Activated CD4-positive, alpha-beta T cell treated with anti-CD3 and anti-CD28 coated beads for 36 hours (primary cell): ENCODE results near the gene DDX23. TPM values are rescaled to one million over a fixed set of nuclear protein-coding genes. Genes with fewer than 3 reads are reported as not detected.
A peak's percentile ranks its signal among the peaks of the same experiment; 100 is the strongest.

Experiments
- ATAC-seq: fragments of 200-7000 bp; cut with Tn5 transposase; one replicate; pipeline ENCODE4 v1.10.0; 2021; ENCODE audit warnings: mild to moderate bottlenecking, moderate library complexity
- CTCF ChIA-PET: fragments of 350-600 bp; sonication (Branson Sonifier 250); formaldehyde crosslinking; loops from one replicate; lab custom pipeline; 2021; ENCODE audit warnings: antibody characterized with exemption; lab: Charles Lee
- POLR2A ChIA-PET: fragments of 350-600 bp; sonication (Branson Sonifier 250); formaldehyde crosslinking; loops from one replicate; lab custom pipeline; 2021; ENCODE audit warnings: antibody characterized with exemption, inconsistent platforms; lab: Charles Lee
- DNase-seq: peaks from one replicate; pipeline ENCODE4 v3.0.0-alpha.2; 2020
- H3K27ac Mint-ChIP-seq: one replicate; pipeline ENCODE4 v1.8.0; 2021; ENCODE audit warnings: mixed read lengths
- H3K27me3 Mint-ChIP-seq: one replicate; pipeline ENCODE4 v1.8.0; 2021; ENCODE audit warnings: mixed read lengths
- H3K36me3 Mint-ChIP-seq: one replicate; pipeline ENCODE4 v1.8.0; 2021; ENCODE audit warnings: low read depth, mixed read lengths
- H3K4me1 Mint-ChIP-seq: one replicate; pipeline ENCODE4 v1.8.0; 2021; ENCODE audit warnings: mixed read lengths
- H3K4me3 Mint-ChIP-seq: one replicate; pipeline ENCODE4 v1.8.0; 2021; ENCODE audit warnings: mild to moderate bottlenecking, moderate library complexity, mixed read lengths
- H3K9me3 Mint-ChIP-seq: one replicate; pipeline ENCODE4 v1.8.0; 2021; ENCODE audit warnings: low read depth, mixed read lengths
- intact Hi-C, 2 experiments: fragments of 100-400 bp; cut with DNase I in 1 of 2; cut with micrococcal nuclease in 1 of 2; formaldehyde crosslinking; loops; one replicate each; pipeline versions ENCODE4 v1.14.2 to v1.15.1; 2022 to 2024; cut with DNase I, micrococcal nuclease
- total RNA-seq, 2 experiments: library from RNA; stranded (reverse); gene quantifications; one replicate each; pipeline ENCODE4 v1.2.3, GENCODE V29; 2021

The DDX23 gene
- 100 to 1,000 TPM; 115 to 120 TPM for total RNA-seq

DNA sequence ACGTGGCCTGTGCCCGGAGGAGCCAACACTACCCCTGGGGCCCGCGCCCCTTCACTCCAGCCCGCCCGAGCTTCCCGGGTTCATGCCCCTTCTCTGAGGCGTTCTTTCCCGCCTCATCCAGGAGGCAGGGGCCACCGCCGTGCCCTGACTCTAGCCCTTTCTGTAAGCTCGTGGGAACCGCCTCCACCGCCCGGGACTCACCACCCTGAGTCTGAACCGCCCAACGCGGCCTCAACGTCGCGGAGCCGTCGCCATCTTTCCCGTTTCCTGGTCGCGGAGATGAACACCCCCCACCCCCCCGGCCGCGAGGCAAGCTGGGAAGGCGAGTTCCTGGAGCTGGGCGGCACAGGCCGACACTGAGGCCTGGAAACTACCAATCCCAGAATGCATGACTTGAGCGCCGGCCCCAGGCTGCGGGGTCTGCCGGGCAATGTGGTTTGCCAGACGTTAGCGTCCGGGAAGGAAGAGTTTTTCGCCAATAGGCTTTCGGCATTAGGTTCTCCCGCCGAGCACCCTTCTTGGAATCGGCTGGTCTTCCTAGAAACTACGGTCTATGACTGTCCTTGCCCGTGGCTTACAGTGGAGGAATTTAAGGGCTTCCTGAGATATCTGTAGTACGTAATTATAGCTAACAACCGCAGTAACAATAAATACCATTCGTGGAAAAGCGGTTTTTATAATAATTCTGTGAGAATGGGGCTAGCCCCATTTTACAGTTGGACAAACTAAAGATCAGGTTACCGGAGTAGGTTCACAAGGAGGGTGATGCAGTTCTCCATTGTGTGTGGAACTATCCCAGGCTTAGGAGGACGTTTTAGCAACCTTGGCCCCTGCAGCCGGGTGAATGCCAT, at the start of gene DDX23:
Gene DDX23 (minus strand): TSS at position 281 of the 851 bp plus-strand sequence. CDS start 6,381 bp downstream, outside the sequence.
- intact Hi-C loops, result loop anchor here (1.0 to 5.0 kb wide), 16 partner anchors 13 to 695 kb away; partner anchors contain the start of genes CCNT1 (in 2 of the 2), FKBP11 (in 2 of the 2), ARF3 (in 1 of the 2) and ASB8 (in 1 of the 2)
- peak within 1 kb of the TSS; percentile 96 for H3K4me3 Mint-ChIP-seq
- peaks cover 23% of the 10 kb centered on the region for H3K36me3 Mint-ChIP-seq
- ATAC-seq, result peak; percentile 97
- H3K27ac Mint-ChIP-seq, result peak within 1 kb of the TSS; percentile 99
- H3K27me3 Mint-ChIP-seq, result no peaks in the 10 kb centered on the region
- peaks cover 30% of the 10 kb centered on the region for H3K4me1 Mint-ChIP-seq
- no peaks in the 10 kb centered on the region for H3K9me3 Mint-ChIP-seq
- CTCF ChIA-PET, result interaction anchor here (0.6 to 5.5 kb wide), 41 partner anchors 10 to 980 kb away, joined by 3 to 152 read pairs (median 7); partner anchors contain the start of genes ARF3, CACNB3, DDN and FKBP11
- peak; percentile 96 for DNase-seq
- POLR2A ChIA-PET, result interaction anchor here (0.6 to 2.2 kb wide), 12 partner anchors 14 to 413 kb away, joined by 3 to 14 read pairs (median 4); partner anchors contain the start of genes DDN, FKBP11, RND1 and TUBA1B

DNA sequence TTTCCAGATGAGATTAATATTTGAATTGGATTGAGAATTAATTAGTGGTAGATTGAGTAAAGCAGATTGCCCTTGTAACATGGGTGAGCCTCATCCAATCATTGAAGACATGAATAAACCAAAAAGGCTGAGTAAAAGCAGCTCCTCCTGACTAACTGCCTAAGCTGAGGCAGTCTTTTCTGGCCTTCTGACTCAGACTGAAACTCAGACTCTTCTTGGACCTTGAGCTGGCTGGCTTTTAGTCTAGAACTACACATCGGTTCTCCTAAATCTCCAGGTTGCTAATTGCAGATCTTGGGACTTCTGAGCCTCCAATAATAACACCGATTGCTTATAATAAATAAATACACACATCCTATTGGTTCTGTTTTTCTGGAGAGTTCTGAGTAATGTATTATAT, 49.3 kb upstream of the DDX23 start:
- intact Hi-C loops, result loop anchor here (5.0 kb wide), 2 partner anchors 76 to 149 kb away; partner anchors contain the start of gene WNT1 (in 2 of the 2)
- H3K9me3 Mint-ChIP-seq, result no peaks in the 10 kb centered on the region
- H3K4me3 Mint-ChIP-seq, result no peak overlapping the region
- POLR2A ChIA-PET, result interaction anchor here (0.6 to 1.4 kb wide), 3 partner anchors 48 to 149 kb away, joined by 3 to 5 read pairs (median 3); partner anchors contain the start of gene ARF3
- H3K27ac Mint-ChIP-seq, result no peak overlapping the region
- DNase-seq (peak; percentile 15), ATAC-seq (peak; percentile 79)
- H3K27me3 Mint-ChIP-seq, result peaks cover 2% of the 10 kb centered on the region
- H3K4me1 Mint-ChIP-seq, result peaks cover 5% of the 10 kb centered on the region
- no peaks in the 10 kb centered on the region for H3K36me3 Mint-ChIP-seq
- CTCF ChIA-PET, result interaction anchor here (0.7 to 7.3 kb wide), 12 partner anchors 11 to 87 kb away, joined by 3 to 70 read pairs (median 4); partner anchors contain the start of genes DDX23 and FKBP11

DNA sequence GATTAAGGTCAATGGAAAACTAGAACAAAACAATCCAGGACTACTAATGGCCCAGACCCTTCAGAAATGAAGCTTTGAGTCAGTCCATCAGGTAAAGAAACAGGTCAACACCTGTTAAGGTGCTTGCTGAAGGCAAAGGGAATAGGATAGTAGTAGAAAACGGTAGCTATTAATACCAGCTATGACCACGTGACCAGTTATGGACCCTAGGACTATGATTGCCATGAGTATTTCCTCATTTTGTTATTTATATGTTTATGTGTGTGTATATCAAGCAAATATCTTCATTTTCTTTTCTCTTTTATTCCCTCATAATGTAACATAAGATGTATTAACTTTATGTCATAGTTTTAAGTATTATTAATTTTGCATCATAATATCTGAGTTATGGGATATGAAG, 47.7 kb upstream of the DDX23 start:
- Mint-ChIP-seq H3K4me1 (peaks cover 3% of the 10 kb centered on the region), H3K9me3 (no peaks in the 10 kb centered on the region), H3K27ac (no peak overlapping the region), H3K4me3 (no peak overlapping the region), H3K36me3 (no peaks in the 10 kb centered on the region), H3K27me3 (peaks cover 2% of the 10 kb centered on the region)
- CTCF ChIA-PET, result interaction anchor here (0.6 to 7.3 kb wide), 6 partner anchors 9 to 246 kb away, joined by 3 to 70 read pairs (median 16); partner anchors contain the start of genes DDX23 and FKBP11
- POLR2A ChIA-PET, result no interaction called here
- intact Hi-C loops, result loop anchor here (5.0 kb wide), 2 partner anchors 78 to 147 kb away; partner anchors contain the start of gene WNT1 (in 2 of the 2)
- DNase-seq (no peak), ATAC-seq (no peak)

DNA sequence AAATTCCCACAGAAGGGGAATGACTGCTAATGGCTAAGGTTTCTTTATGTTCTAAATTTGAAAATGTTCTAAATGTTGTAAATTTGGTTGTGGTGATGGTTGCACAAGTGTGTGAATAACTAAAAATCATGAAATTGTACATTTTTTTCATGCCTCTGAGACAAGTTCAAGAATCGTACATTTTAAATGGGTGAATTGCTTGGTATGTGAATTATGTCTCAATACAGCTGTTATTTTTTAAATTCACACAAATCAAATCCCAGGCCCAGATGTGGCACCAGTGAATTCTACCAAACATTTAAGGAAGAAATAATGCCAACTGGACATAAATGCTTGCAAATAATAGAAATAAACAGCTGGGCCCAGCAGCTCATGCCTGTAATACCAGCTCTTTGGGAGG, 42.3 kb upstream of the DDX23 start:
- CTCF ChIA-PET, result no interaction called here
- intact Hi-C loops, result no loop called here
- no peaks in the 10 kb centered on the region for H3K9me3 Mint-ChIP-seq

DNA sequence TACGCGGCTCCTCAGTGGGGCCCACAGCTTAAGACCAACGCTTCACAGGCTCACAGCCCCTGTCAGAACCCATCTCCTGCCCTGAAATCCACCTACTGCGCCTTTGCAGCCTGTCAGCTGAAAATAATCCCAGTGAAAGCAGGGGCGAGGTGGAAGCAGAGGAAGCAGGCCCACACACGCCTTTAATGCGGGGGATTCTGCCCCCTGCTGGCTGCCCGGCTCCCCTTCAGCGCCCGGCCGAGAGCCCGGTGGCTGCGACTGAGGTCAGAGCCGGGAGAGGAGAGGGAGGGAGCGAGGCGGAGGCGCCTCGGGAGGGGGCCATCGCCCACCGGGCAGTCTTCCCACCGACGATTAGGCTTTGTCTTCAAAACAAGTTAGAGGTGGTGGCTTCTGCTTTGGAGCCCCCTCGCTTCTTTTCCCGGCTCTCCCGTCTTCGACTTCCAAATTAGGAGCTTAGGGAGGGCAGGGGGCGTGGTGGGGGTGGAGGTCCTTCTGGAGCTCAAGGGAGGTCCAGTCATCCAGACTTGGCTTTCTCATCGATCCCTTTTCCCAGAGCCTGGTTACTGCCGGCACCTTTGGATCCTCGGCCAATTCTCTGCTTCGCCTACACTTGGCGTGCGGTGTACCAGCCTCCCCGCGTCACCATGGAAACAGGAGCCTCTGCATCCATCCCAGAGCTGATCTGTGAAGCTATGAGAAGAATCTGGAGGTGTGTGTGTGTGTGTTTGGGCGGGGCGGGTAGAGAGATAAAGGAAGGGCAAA, 38.9 kb upstream of the DDX23 start:
- Mint-ChIP-seq H3K27me3 (peaks cover 14% of the 10 kb centered on the region), H3K9me3 (no peaks in the 10 kb centered on the region), H3K4me3 (peak overlapping the region; percentile 4), H3K36me3 (no peaks in the 10 kb centered on the region), H3K27ac (no peak overlapping the region), H3K4me1 (peaks cover 4% of the 10 kb centered on the region)
- ChIA-PET POLR2A (no interaction called here), CTCF (interaction anchor here (0.6 to 5.5 kb wide), 35 partner anchors 10 to 1029 kb away, joined by 3 to 152 read pairs (median 4); partner anchors contain the start of genes ARF3, DDX23, RND1 and WNT1)
- ATAC-seq (peak; percentile 99), DNase-seq (peak; percentile 89)
- intact Hi-C loops, result loop anchor here (1.0 kb wide), 3 partner anchors 25 to 73 kb away; partner anchors contain the start of gene CACNB3 (in 1 of the 2)

More for the DNA sequence above, 42.3 kb upstream of the DDX23 start:
- Mint-ChIP-seq H3K27me3 (peaks cover 14% of the 10 kb centered on the region), H3K4me3 (no peak overlapping the region), H3K27ac (no peak overlapping the region), H3K36me3 (no peaks in the 10 kb centered on the region), H3K4me1 (peaks cover 4% of the 10 kb centered on the region)
- ATAC-seq, result no peak
- no peak for DNase-seq
- POLR2A ChIA-PET, result no interaction called here

DNA sequence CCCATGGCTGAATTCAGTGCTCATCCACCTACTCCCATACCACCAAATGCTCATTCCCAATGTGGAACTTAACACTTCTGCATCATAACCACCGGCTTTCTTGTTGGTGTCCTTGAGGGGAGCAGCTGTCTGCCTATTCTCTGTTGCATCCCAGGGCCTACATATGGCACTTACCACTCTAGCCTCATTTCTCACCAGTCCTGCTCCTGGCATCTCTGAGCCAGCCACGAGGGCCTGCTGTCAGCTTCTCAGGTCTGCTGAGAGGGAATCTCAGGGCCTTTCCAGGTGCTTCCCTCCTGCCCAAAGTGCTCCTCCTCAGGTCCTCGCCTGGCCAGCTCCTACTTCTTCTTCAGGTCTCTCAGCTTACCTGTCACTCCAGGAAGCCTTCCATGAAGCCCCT, 37.7 kb upstream of the DDX23 start:
- ChIA-PET CTCF (interaction anchor here (0.6 to 5.5 kb wide), 25 partner anchors 9 to 376 kb away, joined by 3 to 152 read pairs (median 5); partner anchors contain the start of genes ARF3 and DDX23), POLR2A (no interaction called here)
- no peak overlapping the region for H3K4me3 Mint-ChIP-seq
- H3K9me3 Mint-ChIP-seq, result no peaks in the 10 kb centered on the region
- DNase-seq, result no peak
- ATAC-seq, result no peak
- H3K36me3 Mint-ChIP-seq, result no peaks in the 10 kb centered on the region
- H3K27me3 Mint-ChIP-seq, result peaks cover 14% of the 10 kb centered on the region
- no peak overlapping the region for H3K27ac Mint-ChIP-seq
- peaks cover 4% of the 10 kb centered on the region for H3K4me1 Mint-ChIP-seq
- intact Hi-C loops, result loop anchor here (1.0 kb wide), 3 partner anchors 23 to 71 kb away; partner anchors contain the start of gene CACNB3 (in 1 of the 2)

DNA sequence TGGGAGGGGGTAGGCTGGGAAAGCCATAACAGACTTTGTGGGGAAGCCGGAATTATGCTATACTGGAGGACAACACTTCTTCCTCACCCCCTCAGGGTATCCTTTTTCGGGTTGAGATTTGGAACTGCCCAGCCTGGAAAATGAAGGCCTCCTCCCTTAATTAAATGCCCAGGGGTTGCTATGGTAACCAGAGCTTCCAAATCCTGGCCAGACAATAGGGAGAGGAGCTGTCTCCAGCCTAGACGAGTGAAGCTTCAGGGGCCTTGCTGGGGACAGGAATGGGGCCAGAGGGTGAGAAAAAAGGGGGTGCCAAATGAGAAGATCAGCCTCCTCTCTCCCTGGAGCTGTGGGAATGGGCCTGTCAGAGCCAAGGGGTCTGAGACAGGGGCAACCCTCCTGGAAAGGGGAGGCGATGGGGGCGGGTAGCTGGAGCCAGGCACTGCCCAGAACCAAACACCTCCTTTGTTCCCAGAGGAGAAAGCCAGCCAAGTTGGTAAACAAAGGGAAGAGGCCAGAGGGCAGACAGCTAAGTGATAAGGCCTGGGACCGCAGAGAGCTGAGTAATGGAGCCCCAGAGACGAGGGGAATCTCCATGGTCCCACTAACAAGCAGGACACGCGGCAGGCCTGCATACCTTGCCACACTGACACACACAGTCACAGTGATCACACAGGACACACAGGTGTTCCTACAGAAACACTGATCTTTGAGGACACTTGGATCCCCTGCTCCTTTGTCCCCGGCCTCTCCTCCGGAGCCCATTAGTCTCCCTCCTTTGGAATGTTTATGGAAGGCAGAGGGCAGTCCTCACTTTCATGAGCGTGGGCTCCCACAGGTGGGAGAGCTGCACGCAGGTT, 31.6 kb upstream of the DDX23 start:
- ChIA-PET CTCF (interaction anchor here (0.7 to 2.3 kb wide), 6 partner anchors 20 to 261 kb away, joined by 3 to 17 read pairs (median 4); partner anchors contain the start of gene DDX23), POLR2A (no interaction called here)
- Mint-ChIP-seq H3K9me3 (no peaks in the 10 kb centered on the region), H3K4me1 (peaks cover 7% of the 10 kb centered on the region), H3K27ac (no peak overlapping the region), H3K27me3 (peaks cover 22% of the 10 kb centered on the region), H3K4me3 (no peak overlapping the region), H3K36me3 (no peaks in the 10 kb centered on the region)
- intact Hi-C loops, result no loop called here
- DNase-seq (no peak), ATAC-seq (no peak)

DNA sequence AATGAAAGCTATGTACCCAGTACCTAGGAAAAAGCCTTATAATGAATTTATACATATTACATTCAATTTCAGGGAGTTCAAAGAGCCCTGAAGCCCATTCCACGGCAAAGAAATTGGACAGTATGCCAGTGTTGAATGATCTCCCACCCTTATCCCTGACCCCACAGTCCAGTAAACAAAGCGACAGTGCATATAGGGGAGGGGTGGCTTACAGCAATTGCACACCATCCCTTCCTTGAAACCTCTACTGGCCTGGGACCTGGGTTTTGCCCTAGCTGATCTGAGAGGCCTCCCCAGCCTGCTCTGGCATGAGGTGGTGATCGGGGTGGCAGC, 31.0 kb upstream of the DDX23 start:
- Mint-ChIP-seq H3K9me3 (no peaks in the 10 kb centered on the region), H3K36me3 (no peaks in the 10 kb centered on the region), H3K27me3 (peaks cover 22% of the 10 kb centered on the region), H3K4me3 (no peak overlapping the region), H3K27ac (no peak overlapping the region), H3K4me1 (peaks cover 7% of the 10 kb centered on the region)
- POLR2A ChIA-PET, result no interaction called here
- no peak for ATAC-seq
- intact Hi-C loops, result no loop called here
- no peak for DNase-seq
- CTCF ChIA-PET, result interaction anchor here (0.7 to 2.3 kb wide), 5 partner anchors 20 to 261 kb away, joined by 3 to 17 read pairs (median 4); partner anchors contain the start of gene DDX23

DNA sequence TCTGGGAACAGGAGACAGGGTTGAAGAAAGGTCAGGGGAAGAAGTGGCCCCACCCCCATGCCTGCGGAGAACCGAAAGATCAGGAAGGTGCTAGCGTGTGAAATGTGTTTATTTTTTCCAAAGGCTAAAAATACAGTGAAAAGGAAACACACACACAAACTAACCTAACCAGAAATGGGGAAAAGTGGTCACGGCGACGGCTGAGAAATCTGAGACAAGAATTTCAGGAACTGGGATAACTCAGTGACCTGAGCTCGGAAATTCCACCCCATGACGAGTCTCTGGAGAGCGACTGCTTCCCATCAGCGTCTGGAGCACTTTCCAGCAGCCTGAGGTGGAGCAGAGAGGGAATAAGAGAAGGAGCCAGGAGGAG, 30.3 kb upstream of the DDX23 start:
- intact Hi-C loops, result no loop called here
- Mint-ChIP-seq H3K4me1 (peaks cover 7% of the 10 kb centered on the region), H3K9me3 (no peaks in the 10 kb centered on the region), H3K36me3 (no peaks in the 10 kb centered on the region), H3K4me3 (no peak overlapping the region), H3K27ac (no peak overlapping the region), H3K27me3 (peaks cover 22% of the 10 kb centered on the region)
- CTCF ChIA-PET, result interaction anchor here (1.3 to 3.9 kb wide), 4 partner anchors 8 to 29 kb away, joined by 3 to 25 read pairs (median 8); partner anchors contain the start of gene DDX23
- ATAC-seq (no peak), DNase-seq (no peak)
- POLR2A ChIA-PET, result no interaction called here
